GM18505 (cell line): ENCODE data around the gene FSTL4.

ENCODE experiments used
- ATAC-seq: cut with Tn5 transposase; IDR thresholded peaks from one replicate; pipeline ENCODE4 v1.9.1; 2021; ENCODE audit not compliant: unreplicated experiment
- POLR2A ChIP-seq: IDR thresholded peaks from 4 replicates; pipeline ENCODE4 v1.6.1; 2011; ENCODE audit warnings: borderline replicate concordance; ENCODE audit not compliant: insufficient read depth, insufficient read length; ENCODE audit errors: extremely low read depth

FSTL4 gene

GRCh38 chr5:133612249-133612860 lies at the start of gene FSTL4:
TSS of gene FSTL4 (minus strand) at chr5:133612541.
- ATAC-seq, result no peak
- TF ChIP-seq POLR2A, result no peak

DNA sequence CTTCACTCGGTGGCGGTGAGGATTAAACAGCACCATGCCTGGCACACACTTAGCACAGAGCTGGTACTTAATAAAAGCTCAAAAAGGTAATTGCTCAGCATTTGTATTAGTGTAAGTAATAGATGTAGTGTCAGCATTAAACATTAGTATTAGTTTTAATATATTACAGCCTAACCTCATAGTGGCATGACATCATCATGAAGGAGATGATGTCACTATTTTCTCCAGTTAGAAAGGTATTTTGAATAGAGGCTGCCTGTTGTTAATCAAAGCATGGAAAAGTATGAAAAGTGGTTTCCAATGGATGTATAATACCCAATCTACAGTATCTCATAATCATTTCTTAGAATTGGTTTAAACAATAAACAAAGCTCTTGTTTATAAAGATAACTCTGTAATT lies 49.0 kb upstream of the FSTL4 start:
- ATAC-seq, result no peak
- no peak for TF ChIP-seq POLR2A

DNA sequence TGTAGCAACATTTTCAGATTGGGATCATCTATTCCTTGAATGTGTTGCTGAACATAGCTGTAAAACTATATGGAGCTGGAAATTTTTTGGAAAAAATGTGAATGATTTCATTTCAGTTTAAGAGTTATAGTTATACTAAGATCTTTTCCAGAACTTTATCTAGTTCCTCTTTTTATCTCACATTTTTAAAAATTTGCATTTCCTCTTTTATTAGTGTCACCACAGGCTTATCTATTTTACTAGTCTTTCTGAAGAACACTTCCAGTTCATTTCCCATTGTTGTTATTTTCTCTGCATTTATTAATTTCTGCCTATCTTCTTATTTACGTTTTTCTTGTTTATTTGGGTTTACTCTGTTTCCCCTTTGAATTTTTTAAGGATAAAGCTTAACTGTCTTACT lies 46.0 kb upstream of the FSTL4 start:
- TF ChIP-seq POLR2A, result no peak
- ATAC-seq, result no peak

DNA sequence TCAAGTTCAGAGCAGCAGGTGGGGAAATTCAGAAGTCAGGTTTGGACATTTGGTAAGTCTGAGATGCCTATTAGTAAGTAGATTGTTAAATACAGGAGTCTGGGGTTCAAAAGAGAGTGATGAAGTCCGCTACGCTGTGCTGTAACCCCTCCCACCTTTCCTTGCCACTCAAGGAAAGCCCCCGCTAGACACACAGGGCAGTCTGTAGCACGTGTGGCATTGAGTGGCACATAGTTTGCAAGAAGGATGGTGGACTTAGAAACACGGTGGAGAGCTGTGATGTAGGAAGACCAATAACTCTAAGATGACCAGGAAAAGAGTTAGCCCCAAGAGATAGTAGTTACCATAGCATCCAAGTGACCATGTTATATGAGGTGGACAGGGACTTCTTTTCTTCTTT lies 44.7 kb upstream of the FSTL4 start:
- ATAC-seq, result no peak
- TF ChIP-seq POLR2A, result no peak

DNA sequence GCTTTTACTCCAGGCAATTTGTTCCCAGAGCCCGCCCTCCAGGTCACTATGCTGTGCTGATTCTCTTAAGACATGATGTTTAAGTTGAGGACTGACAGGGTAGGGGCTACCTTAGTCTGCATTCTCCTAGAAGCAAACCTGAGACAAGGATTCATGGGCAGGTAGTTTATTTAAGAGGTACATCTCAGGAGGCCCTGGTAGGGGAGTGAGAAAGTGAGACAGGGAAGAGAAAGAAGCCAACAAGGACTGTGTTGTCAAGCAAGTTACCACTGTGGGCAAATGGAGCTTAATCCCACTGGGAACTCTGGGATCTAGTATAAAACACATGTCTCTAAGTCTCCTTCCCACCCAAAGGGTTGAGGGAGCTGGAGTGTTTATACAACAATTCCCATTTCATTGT lies 43.6 kb upstream of the FSTL4 start:
- TF ChIP-seq POLR2A, result no peak

GRCh38 chr5:133653760-133654049 lies 41.4 kb upstream of the FSTL4 start:
- no peak for ATAC-seq
- TF ChIP-seq POLR2A, result no peak

More for the DNA sequence above, 43.6 kb upstream of the FSTL4 start:
- no peak for ATAC-seq

DNA sequence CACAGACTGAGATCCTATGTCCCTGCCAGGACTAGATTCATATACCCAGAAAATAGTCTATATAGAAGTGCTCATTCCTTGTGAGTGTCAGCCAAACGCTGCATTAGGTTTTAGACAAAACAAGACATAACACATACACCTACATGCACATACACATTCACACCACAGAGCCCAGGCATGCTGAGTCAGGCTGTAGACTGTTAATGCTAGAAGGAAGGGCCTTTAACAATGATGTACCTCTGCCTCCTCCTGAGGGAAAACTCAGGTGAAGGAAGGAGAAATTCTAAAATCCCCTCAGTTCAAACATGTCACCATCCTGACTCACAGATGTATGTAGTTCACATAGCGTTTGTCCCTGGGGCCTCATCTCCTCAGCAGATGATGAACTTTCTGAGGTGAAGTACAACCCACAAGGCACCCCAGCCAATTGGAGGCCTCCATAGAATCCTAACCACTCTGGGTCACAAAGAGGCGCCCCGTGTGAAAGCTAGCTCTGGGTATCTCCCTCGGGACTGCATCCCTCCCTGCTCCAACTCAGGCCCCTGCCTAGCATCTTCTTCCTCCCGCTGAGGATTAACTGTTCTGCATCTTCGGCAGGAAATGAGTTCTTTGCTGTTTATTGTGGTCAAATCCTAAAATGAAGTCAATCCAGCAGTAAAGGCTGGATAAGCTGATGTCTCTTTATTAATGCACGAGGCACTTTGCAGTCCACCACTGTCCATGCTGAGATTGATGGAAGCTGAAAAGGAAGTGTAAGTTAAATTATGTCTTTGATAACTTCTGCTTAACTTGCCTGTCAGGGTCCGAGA lies 40.8 kb upstream of the FSTL4 start:
- no peak for TF ChIP-seq POLR2A
- no peak for ATAC-seq

DNA sequence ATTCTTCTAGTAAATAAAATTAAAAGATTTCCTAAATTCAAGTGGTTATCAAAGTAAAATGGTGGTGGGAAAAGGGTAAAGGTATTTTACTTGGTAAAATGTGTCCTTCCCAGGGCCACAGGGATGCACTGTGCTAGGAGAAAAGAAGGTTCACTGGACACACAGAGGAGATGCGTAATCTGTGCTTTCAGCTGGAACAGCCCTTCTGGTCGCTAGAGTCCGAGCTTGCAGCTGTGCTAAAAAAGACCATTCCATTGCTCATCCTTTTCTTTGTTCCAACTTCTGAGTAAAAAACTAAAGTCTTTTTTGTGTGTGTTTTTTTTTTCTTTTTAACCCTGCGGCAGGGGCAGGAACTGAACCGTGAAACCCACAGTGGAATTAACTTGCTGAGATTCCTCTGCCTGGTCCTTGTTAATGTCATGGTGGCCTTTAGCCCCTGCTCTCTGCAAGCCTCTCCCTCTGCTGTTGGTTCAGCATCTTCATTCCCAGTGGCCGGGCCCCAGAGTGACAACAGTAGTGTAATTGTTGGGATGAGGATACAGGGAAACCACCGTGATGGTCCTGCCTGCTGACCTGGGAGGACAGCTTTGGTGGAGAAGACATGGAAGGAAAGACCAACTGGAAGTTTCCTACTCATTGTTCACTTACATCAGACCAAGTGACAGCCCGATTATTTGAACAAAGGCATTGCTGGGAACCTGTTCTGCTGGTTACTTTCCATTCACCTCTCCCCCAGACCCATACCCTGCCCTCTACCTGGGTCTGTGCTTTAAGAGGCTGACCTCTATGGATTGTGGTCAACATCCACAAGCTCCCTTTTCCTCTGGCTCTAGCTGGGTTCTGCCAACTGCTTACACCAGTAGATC lies 31.9 kb upstream of the FSTL4 start:
- no peak for TF ChIP-seq POLR2A
- no peak for ATAC-seq

- TF ChIP-seq POLR2A, result no peak
- ATAC-seq, result no peak
Measured at GRCh38 chr5:133643365-133643764, 31.0 kb upstream of the FSTL4 start.

- TF ChIP-seq POLR2A, result no peak
Measured at GRCh38 chr5:133642153-133642722, 29.9 kb upstream of the FSTL4 start.

DNA sequence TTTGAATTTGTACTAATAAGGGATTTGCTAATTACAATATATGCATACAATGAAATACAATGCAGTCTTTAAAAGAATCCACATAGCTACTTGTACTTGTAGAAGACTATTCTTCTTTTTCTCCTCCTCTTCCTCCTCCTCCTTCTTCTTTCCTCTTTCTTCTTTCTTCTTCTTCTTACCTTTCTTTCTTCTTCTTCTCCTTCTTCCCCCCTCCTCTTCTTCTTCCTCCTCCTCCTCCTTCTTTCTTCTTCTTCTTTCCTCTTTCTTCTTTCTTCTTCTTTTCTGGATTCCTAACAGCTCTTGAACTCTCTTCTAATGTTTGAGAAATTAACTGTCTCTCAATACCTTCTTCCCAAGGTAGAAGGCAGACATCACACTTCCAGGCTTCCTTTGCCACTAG lies 29.3 kb upstream of the FSTL4 start:
- no peak for ATAC-seq
- TF ChIP-seq POLR2A, result no peak

More at GRCh38 chr5:133642153-133642722, 29.9 kb upstream of the FSTL4 start:
- no peak for ATAC-seq

DNA sequence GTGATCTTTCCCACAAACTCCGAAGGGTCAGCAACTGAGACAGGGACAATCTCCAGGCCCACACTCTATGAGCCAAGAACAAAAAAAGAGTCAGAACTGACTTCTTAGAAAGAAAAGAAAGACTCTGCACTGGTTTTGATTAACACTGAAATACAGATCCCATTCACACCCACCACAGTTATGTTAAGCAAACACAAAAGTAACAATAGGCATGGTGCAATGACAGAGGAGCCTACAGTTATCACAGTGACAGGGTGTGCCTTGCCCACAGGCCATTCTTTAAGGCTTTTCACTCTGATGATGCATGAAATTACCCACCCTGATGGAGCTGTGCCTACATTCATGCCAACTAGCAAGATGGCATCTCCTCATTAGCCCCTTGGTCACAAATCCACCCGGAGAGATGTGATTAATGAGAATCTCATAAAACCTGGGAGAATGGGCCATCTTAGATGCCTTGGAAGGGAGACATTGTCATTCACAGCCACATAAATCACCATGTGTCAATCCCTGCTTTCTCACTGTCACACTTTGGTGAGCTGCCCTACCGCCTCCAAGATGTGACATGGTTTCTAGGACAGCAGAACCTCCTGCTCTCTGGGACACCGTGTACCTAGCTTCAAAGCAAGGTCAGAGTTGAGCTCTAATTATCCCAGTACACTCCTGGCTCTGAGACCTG lies 27.6 kb upstream of the FSTL4 start:
- no peak for ATAC-seq
- TF ChIP-seq POLR2A, result no peak

DNA sequence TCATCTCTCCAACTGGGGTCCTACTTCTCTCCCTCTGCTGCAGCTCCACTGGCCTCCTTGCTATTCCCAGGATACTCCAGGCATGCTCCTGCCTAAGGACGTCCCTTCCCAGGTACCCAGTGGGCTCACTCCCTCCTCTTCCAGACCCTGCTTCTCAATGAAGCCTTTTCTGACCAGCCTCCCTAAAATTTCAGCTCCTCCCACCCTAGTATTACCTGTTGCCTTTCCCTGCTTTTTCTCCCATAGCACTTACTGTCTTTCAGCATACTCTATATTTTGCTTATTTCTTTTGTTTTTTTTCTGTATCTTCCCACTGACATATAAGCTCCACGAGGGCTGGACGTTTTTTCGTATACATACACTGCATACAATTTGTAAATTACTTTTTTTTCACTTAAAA lies 26.1 kb upstream of the FSTL4 start:
- ATAC-seq, result no peak
- TF ChIP-seq POLR2A, result no peak
